T-cell (primary cell): ENCODE results near the gene RBM33. TPM values are rescaled to one million over a fixed set of nuclear protein-coding genes. Genes with fewer than 3 reads are reported as not detected.

Source experiments
- ATAC-seq, 4 experiments: fragments of 200-7000 bp in 3 of 4; fragments of 150-1000 bp in 1 of 4; cut with Tn5 transposase; replicated peaks in 1 of 4; 1 replicate in 3 of 4; 2 replicates in 1 of 4; pipeline ENCODE4 v1.10.0; 2021; ENCODE audit warnings: moderate library complexity in 3 of 4, mild to moderate bottlenecking in 2 of 4, moderate number of reproducible peaks in 1 of 4
- CTCF ChIA-PET, 2 donors: fragments of 300-600 bp; sonication (Branson Sonifier 250); formaldehyde crosslinking; loops; one replicate each; lab custom pipeline; 2022; ENCODE audit warnings: antibody characterized with exemption in 2 of 2; lab: Charles Lee
- POLR2A ChIA-PET, 2 donors: fragments of 300-600 bp; sonication (Branson Sonifier 250); formaldehyde crosslinking; loops; one replicate each; lab custom pipeline; 2022; ENCODE audit warnings: antibody characterized with exemption in 2 of 2; lab: Charles Lee
- DNase-seq, 35 experiments: peaks; one replicate each; pipeline versions ENCODE4 v3.0.0 to v3.0.0-alpha.2; 2013 to 2023
- H3K27ac ChIP-seq: one replicate; pipeline ENCODE4 v1.5.1; 2013; ENCODE audit warnings: low read length
- H3K27me3 ChIP-seq, 2 experiments: replicated peaks in 1 of 2; 1 replicate in 1 of 2; 2 replicates in 1 of 2; pipeline versions ENCODE4 v1.6.1 to v1.7.0; 2013; ENCODE audit warnings: low read length in 1 of 2, mixed read lengths in 1 of 2; ENCODE audit not compliant: control insufficient read depth in 2 of 2, insufficient read depth in 2 of 2; ENCODE audit errors: extremely low read depth in 1 of 2
- H3K36me3 ChIP-seq, 2 donors: 1 replicate in 1 of 2; 2 replicates in 1 of 2; pipeline versions ENCODE4 v1.6.1 to v1.7.0; 2013; ENCODE audit warnings: low read length in 1 of 2; ENCODE audit not compliant: control insufficient read depth in 2 of 2, insufficient read depth in 1 of 2; ENCODE audit errors: extremely low read depth in 1 of 2
- H3K4me1 ChIP-seq, 2 experiments: 1 replicate in 1 of 2; 2 replicates in 1 of 2; pipeline versions ENCODE4 v1.6.1 to v1.7.0; 2013; ENCODE audit warnings: low read length in 2 of 2, mixed read lengths in 1 of 2; ENCODE audit not compliant: insufficient read depth in 2 of 2, control insufficient read depth in 1 of 2; ENCODE audit errors: extremely low read depth in 1 of 2
- H3K4me3 ChIP-seq, 2 donors: 1 replicate in 1 of 2; 2 replicates in 1 of 2; pipeline versions ENCODE4 v1.5.1 to v1.7.0; 2013; ENCODE audit warnings: mild to moderate bottlenecking in 2 of 2, low read length in 1 of 2, moderate library complexity in 1 of 2; ENCODE audit not compliant: control insufficient read depth in 1 of 2; ENCODE audit errors: extremely low read depth in 1 of 2
- H3K9me3 ChIP-seq: 2 replicates; pipeline ENCODE4 v1.7.0; 2013
- H3K27ac Mint-ChIP-seq, 2 donors: one replicate each; pipeline ENCODE4 v1.8.0; 2020 to 2021; ENCODE audit warnings: mild to moderate bottlenecking in 2 of 2, mixed read lengths in 2 of 2
- H3K27me3 Mint-ChIP-seq, 2 donors: one replicate each; pipeline ENCODE4 v1.8.0; 2021 to 2022; ENCODE audit warnings: mixed read lengths in 2 of 2
- H3K36me3 Mint-ChIP-seq: one replicate; pipeline ENCODE4 v1.8.0; 2021; ENCODE audit warnings: mixed read lengths
- H3K4me1 Mint-ChIP-seq, 3 donors: one replicate each; pipeline ENCODE4 v1.8.0; 2020 to 2022; ENCODE audit warnings: mixed read lengths in 3 of 3, mild to moderate bottlenecking in 1 of 3
- H3K4me3 Mint-ChIP-seq, 3 donors: one replicate each; pipeline ENCODE4 v1.8.0; 2020 to 2022; ENCODE audit warnings: mild to moderate bottlenecking in 3 of 3, mixed read lengths in 3 of 3, moderate library complexity in 3 of 3
- H3K9me3 Mint-ChIP-seq, 3 donors: one replicate each; pipeline ENCODE4 v1.8.0; 2020 to 2022; ENCODE audit warnings: mixed read lengths in 3 of 3
- WGBS: methylation state at CpG from one replicate; pipeline ENCODE4 v1.1.5; 2013; ENCODE audit warnings: missing lambda C conversion rate; ENCODE audit not compliant: insufficient coverage; 5-methylcytosine and 5-hydroxymethylcytosine counted together
- total RNA-seq, 35 experiments: library from RNA in 6 of 35; stranded (reverse) in 6 of 35; fragments of 120-200 nt in 1 of 35; gene quantifications; one replicate each; pipeline versions ENCODE4 v1.2.1 to v1.2.4 and lab custom pipeline; 2013 to 2026

Gene RBM33
- total RNA-seq, 5 donors from 2014 or later (not counting 1 experiment from before 2014, with no cell fraction given) = 157 to 180 (median 170) TPM

- peaks cover 11 to 20% (median 12%) of the 10 kb centered on the region in 3 donors for H3K4me1 Mint-ChIP-seq
- ChIA-PET POLR2A (no interaction called here), CTCF (no interaction called here)
- no peak overlapping the region for H3K4me3 Mint-ChIP-seq
- WGBS = 92% methylated on average over 7 of the region's 11 CpGs
- Histone ChIP-seq H3K36me3 (no peaks in the 10 kb centered on the region), H3K27ac (no peak overlapping the region), H3K27me3 (peaks cover 13 to 77% of the 10 kb centered on the region in 2 experiments), H3K4me3 (no peak overlapping the region), H3K9me3 (no peaks in the 10 kb centered on the region), H3K4me1 (peaks cover 8 to 27% of the 10 kb centered on the region in 2 experiments)
- DNase-seq = no peak
- H3K27ac Mint-ChIP-seq = no peak overlapping the region
- H3K27me3 Mint-ChIP-seq = peaks cover 38 to 55% of the 10 kb centered on the region in 2 donors
- no peaks in the 10 kb centered on the region for H3K9me3 Mint-ChIP-seq
- no peaks in the 10 kb centered on the region for H3K36me3 Mint-ChIP-seq
- ATAC-seq = no peak
These were observed 155.8 kb downstream of the RBM33 start for GRCh38 chr7:155800301-155800700.

GRCh38 chr7:155800741-155801267 is 156.3 kb downstream of the RBM33 start:
- no peak for DNase-seq
- Histone ChIP-seq H3K9me3 (no peaks in the 10 kb centered on the region), H3K4me1 (peaks cover 8 to 32% of the 10 kb centered on the region in 2 experiments), H3K4me3 (no peak overlapping the region), H3K27me3 (peaks cover 14 to 76% of the 10 kb centered on the region in 2 experiments), H3K36me3 (no peaks in the 10 kb centered on the region), H3K27ac (no peak overlapping the region)
- ChIA-PET CTCF (no interaction called here), POLR2A (no interaction called here)
- H3K4me3 Mint-ChIP-seq = no peak overlapping the region
- no peaks in the 10 kb centered on the region for H3K36me3 Mint-ChIP-seq
- peaks cover 38 to 54% of the 10 kb centered on the region in 2 donors for H3K27me3 Mint-ChIP-seq
- peaks cover 12 to 20% (median 12%) of the 10 kb centered on the region in 3 donors for H3K4me1 Mint-ChIP-seq
- H3K9me3 Mint-ChIP-seq = no peaks in the 10 kb centered on the region
- H3K27ac Mint-ChIP-seq = no peak overlapping the region
- ATAC-seq = no peak
- WGBS = 79% methylated on average over 16 of the region's 16 CpGs

- Histone ChIP-seq H3K9me3 (no peaks in the 10 kb centered on the region), H3K36me3 (no peaks in the 10 kb centered on the region), H3K27me3 (peaks cover 14 to 77% of the 10 kb centered on the region in 2 experiments), H3K27ac (no peak overlapping the region), H3K4me1 (peaks cover 9 to 29% of the 10 kb centered on the region in 2 experiments), H3K4me3 (no peak overlapping the region)
- DNase-seq (no peak), ATAC-seq (no peak)
- Mint-ChIP-seq H3K4me1 (peaks cover 12 to 27% (median 19%) of the 10 kb centered on the region in 3 donors), H3K36me3 (no peaks in the 10 kb centered on the region), H3K9me3 (no peaks in the 10 kb centered on the region), H3K27me3 (peaks cover 42 to 66% of the 10 kb centered on the region in 2 donors), H3K27ac (no peak overlapping the region), H3K4me3 (peak overlapping the region in 2 of 3 donors; percentile 28 to 59)
- WGBS = no CpG with 5 or more reads among the region's 6 CpGs
- ChIA-PET POLR2A (no interaction called here), CTCF (no interaction called here)
These were observed 157.8 kb downstream of the RBM33 start for GRCh38 chr7:155802291-155802690.

- Mint-ChIP-seq H3K4me1 (peaks cover 16 to 33% (median 25%) of the 10 kb centered on the region in 3 donors), H3K9me3 (no peaks in the 10 kb centered on the region), H3K4me3 (no peak overlapping the region), H3K36me3 (no peaks in the 10 kb centered on the region), H3K27ac (no peak overlapping the region), H3K27me3 (peaks cover 49 to 73% of the 10 kb centered on the region in 2 donors)
- CTCF ChIA-PET = interaction anchor here in 1 of 2 donors (0.6 kb wide), 1 partner anchor 1026 kb away, joined by 3 read pairs; no protein-coding TSS in a partner anchor
- H3K9me3 ChIP-seq = no peaks in the 10 kb centered on the region
- peaks cover 13 to 32% of the 10 kb centered on the region in 2 experiments for H3K4me1 ChIP-seq
- H3K27ac ChIP-seq = no peak overlapping the region
- H3K27me3 ChIP-seq = peaks cover 20 to 78% of the 10 kb centered on the region in 2 experiments
- ATAC-seq (no peak), DNase-seq (no peak)
- 11% methylated on average over 70 of the region's 70 CpGs for WGBS
- H3K36me3 ChIP-seq = no peaks in the 10 kb centered on the region
- POLR2A ChIA-PET = interaction anchor here in 1 of 2 donors (0.6 kb wide), 1 partner anchor 57 kb away, joined by 12 read pairs; no protein-coding TSS in a partner anchor
- H3K4me3 ChIP-seq = no peak overlapping the region
These were observed 158.5 kb downstream of the RBM33 start for GRCh38 chr7:155802906-155803417.

- Histone ChIP-seq H3K27me3 (peaks cover 20 to 80% of the 10 kb centered on the region in 2 experiments), H3K4me3 (peak overlapping the region in 1 of 2 donors; percentile 51), H3K27ac (no peak overlapping the region), H3K9me3 (no peaks in the 10 kb centered on the region), H3K36me3 (no peaks in the 10 kb centered on the region), H3K4me1 (peaks cover 13 to 33% of the 10 kb centered on the region in 2 experiments)
- ATAC-seq = no peak
- H3K27ac Mint-ChIP-seq = no peak overlapping the region
- no peak for DNase-seq
- H3K4me3 Mint-ChIP-seq = peak overlapping the region; percentile 64 to 72 (median 72)
- ChIA-PET CTCF (no interaction called here), POLR2A (no interaction called here)
- no peaks in the 10 kb centered on the region for H3K9me3 Mint-ChIP-seq
- no peaks in the 10 kb centered on the region for H3K36me3 Mint-ChIP-seq
- H3K27me3 Mint-ChIP-seq = peaks cover 43 to 68% of the 10 kb centered on the region in 2 donors
- H3K4me1 Mint-ChIP-seq = peaks cover 12 to 29% (median 22%) of the 10 kb centered on the region in 3 donors
- 2% methylated on average over 73 of the region's 96 CpGs for WGBS
These were observed 159.2 kb downstream of the RBM33 start for GRCh38 chr7:155803418-155804376.

GRCh38 chr7:155804431-155804831 is 160.0 kb downstream of the RBM33 start:
- Mint-ChIP-seq H3K4me1 (peaks cover 9 to 33% (median 23%) of the 10 kb centered on the region in 3 donors), H3K27ac (no peak overlapping the region), H3K9me3 (no peaks in the 10 kb centered on the region), H3K27me3 (peaks cover 43 to 66% of the 10 kb centered on the region in 2 donors), H3K4me3 (peak overlapping the region in 2 of 3 donors; percentile 9 to 72), H3K36me3 (no peaks in the 10 kb centered on the region)
- CTCF ChIA-PET = no interaction called here
- Histone ChIP-seq H3K27ac (no peak overlapping the region), H3K4me1 (peaks cover 13 to 38% of the 10 kb centered on the region in 2 experiments), H3K4me3 (no peak overlapping the region), H3K27me3 (peaks cover 19 to 81% of the 10 kb centered on the region in 2 experiments), H3K36me3 (no peaks in the 10 kb centered on the region), H3K9me3 (no peaks in the 10 kb centered on the region)
- DNase-seq (no peak), ATAC-seq (no peak)
- POLR2A ChIA-PET = no interaction called here
- WGBS = 0% methylated on average over 1 of the region's 17 CpGs
